AG04449 (cell line): ENCODE data around the gene EXO1.
A peak's percentile ranks its signal among the peaks of the same experiment; 100 is the strongest.

Experiments
- CTCF ChIA-PET: fragments of 350-600 bp; formaldehyde crosslinking; extraction: SDS; loops from one replicate; lab custom pipeline; 2021; ENCODE audit warnings: antibody characterized with exemption; lab: Yijun Ruan, JAX
- POLR2A ChIA-PET: fragments of 400-600, 350-600 bp; formaldehyde crosslinking; extraction: SDS; loops from one replicate; lab custom pipeline; 2020; ENCODE audit warnings: antibody characterized with exemption, inconsistent platforms; lab: Yijun Ruan, JAX
- DNase-seq: peaks from one replicate; pipeline ENCODE4 v3.0.0-alpha.2; 2010; ENCODE audit warnings: low read depth, low spot score
- H3K4me3 ChIP-seq: 2 replicates; pipeline ENCODE4 v1.5.1; 2011; ENCODE audit warnings: low read depth, mild to moderate bottlenecking, control low read depth, low read length
- TF ChIP-seq, protein P1 (sequence below): IDR thresholded peaks from one replicate; pipeline ENCODE4 v1.5.1; 2011; ENCODE audit warnings: mild to moderate bottlenecking, moderate library complexity, low read length, control low read depth, inconsistent platforms; ENCODE audit not compliant: insufficient read depth; ENCODE audit errors: missing control alignments

Gene EXO1

GRCh38 chr1:241810769-241811405 lies 37.1 kb upstream of the EXO1 start:
- TF ChIP-seq, protein P1, sequence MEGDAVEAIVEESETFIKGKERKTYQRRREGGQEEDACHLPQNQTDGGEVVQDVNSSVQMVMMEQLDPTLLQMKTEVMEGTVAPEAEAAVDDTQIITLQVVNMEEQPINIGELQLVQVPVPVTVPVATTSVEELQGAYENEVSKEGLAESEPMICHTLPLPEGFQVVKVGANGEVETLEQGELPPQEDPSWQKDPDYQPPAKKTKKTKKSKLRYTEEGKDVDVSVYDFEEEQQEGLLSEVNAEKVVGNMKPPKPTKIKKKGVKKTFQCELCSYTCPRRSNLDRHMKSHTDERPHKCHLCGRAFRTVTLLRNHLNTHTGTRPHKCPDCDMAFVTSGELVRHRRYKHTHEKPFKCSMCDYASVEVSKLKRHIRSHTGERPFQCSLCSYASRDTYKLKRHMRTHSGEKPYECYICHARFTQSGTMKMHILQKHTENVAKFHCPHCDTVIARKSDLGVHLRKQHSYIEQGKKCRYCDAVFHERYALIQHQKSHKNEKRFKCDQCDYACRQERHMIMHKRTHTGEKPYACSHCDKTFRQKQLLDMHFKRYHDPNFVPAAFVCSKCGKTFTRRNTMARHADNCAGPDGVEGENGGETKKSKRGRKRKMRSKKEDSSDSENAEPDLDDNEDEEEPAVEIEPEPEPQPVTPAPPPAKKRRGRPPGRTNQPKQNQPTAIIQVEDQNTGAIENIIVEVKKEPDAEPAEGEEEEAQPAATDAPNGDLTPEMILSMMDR = no peak
- no peak for DNase-seq
- POLR2A ChIA-PET = no interaction called here
- CTCF ChIA-PET = no interaction called here
- H3K4me3 ChIP-seq = no peak overlapping the region

DNA sequence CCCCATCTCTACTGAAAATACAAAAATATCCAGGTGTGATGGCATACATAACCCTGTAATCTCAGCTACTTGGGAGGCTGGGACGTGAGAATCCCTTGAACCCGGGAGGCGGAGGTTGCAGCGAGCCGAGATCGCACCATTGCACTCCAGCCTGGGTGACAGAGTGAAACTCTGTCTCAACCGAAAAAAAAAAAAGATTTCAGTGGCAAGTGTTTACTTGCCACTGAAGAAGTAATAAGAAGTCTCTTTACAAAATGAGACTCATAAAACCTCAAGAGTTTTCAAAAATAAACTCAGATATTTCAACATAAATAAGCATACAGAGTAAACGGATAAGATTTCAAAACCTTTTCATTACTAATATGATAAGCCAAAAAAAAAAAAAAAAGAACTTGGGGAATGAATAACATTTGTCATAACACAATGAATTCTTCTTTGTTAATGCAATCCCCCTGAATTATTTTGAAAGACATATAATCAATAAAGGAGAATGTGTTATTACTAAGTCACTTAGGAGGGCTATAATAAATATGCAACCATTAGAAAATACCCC lies 34.2 kb upstream of the EXO1 start:
- TF ChIP-seq, protein P1 = no peak
- DNase-seq = no peak
- H3K4me3 ChIP-seq = no peak overlapping the region
- CTCF ChIA-PET = no interaction called here
- POLR2A ChIA-PET = no interaction called here

GRCh38 chr1:241816008-241816407 lies 32.0 kb upstream of the EXO1 start:
- ChIA-PET POLR2A (no interaction called here), CTCF (interaction anchor here (2.0 to 2.8 kb wide), 2 partner anchors 19 to 205 kb away, joined by 7 to 8 read pairs; no protein-coding TSS in a partner anchor)
- TF ChIP-seq, protein P1 = no peak
- H3K4me3 ChIP-seq = no peak overlapping the region
- no peak for DNase-seq

DNA sequence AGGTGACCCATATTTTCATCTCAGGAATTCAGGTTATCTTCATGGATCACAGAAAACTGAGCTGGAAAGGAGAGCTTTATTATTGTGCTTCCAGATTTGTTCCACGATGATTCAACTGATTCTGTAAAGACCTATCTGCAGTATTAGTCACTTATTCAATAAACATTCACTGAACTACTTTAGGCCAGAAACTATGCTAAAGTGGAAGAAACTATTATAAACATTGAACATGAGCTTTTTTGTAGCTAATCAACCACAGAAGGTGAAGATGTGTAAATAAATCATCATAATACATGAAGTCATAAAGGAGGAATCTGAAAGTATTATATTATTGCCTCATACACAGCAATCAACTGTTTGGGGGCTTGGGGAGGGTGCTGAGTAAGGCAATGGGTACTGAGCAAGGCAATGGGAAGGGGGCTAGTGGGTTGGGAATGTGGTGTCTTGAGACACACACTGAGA lies 30.6 kb upstream of the EXO1 start:
- CTCF ChIA-PET = interaction anchor here (0.8 to 2.8 kb wide), 4 partner anchors 8 to 206 kb away, joined by 3 to 8 read pairs (median 5); no protein-coding TSS in a partner anchor
- TF ChIP-seq, protein P1 = no peak
- POLR2A ChIA-PET = interaction anchor here (1.0 to 1.3 kb wide), 3 partner anchors 11 to 217 kb away, joined by 3 to 4 read pairs (median 4); no protein-coding TSS in a partner anchor
- no peak overlapping the region for H3K4me3 ChIP-seq
- DNase-seq = peak; percentile 74

DNA sequence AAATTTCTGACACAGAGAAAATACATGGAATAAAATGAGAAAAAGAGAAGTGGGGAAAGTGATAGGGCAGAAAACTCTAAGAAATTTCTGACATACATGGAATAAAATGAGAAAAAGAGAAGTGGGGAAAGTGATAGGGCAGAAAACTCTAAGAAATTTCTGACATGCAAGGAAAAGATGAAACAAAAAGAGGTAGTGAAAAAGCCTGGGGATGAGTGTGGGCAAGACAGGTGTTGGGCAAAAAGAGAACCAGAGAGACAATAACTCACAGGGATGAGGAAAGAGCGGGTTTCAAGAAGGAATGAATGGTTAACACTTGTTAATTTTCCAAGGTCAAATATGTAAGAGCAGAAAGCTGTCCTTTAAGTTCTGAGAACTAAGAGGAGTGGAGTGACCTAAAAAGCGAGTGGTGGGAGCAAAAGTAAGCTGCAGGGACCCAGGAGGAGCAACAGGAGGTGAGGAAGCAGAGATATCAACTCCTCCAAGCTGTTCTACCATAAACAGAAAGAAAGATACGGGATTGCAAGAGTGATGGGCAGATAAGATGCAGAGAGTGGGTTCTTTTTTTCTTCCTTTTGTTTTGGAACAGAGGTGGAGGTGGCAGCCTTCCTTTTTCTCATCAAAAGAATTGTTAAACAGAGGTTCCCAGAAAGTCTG lies 29.9 kb upstream of the EXO1 start:
- ChIA-PET POLR2A (interaction anchor here (1.3 kb wide), 1 partner anchor 10 kb away, joined by 4 read pairs; no protein-coding TSS in a partner anchor), CTCF (interaction anchor here (2.8 kb wide), 1 partner anchor 207 kb away, joined by 7 read pairs; no protein-coding TSS in a partner anchor)
- no peak for DNase-seq
- no peak overlapping the region for H3K4me3 ChIP-seq
- TF ChIP-seq, protein P1 = no peak
